GM19324 (cell line): Measurements from ENCODE around the gene RMRP.
"Not testable (repeated sequence)": the region's sequence is repeated elsewhere in the genome, so short reads cannot be mapped to it uniquely, and the experiment has no call there.

Experiments
- ATAC-seq: cut with Tn5 transposase; IDR thresholded peaks from one replicate; pipeline ENCODE4 v1.9.1; 2021; ENCODE audit warnings: mild to moderate bottlenecking, moderate library complexity; ENCODE audit not compliant: unreplicated experiment, low FRiP score

The RMRP gene

GRCh38 chr9:35617548-35617947 lies 40.3 kb downstream of the RMRP start:
- ATAC-seq: no peak

DNA sequence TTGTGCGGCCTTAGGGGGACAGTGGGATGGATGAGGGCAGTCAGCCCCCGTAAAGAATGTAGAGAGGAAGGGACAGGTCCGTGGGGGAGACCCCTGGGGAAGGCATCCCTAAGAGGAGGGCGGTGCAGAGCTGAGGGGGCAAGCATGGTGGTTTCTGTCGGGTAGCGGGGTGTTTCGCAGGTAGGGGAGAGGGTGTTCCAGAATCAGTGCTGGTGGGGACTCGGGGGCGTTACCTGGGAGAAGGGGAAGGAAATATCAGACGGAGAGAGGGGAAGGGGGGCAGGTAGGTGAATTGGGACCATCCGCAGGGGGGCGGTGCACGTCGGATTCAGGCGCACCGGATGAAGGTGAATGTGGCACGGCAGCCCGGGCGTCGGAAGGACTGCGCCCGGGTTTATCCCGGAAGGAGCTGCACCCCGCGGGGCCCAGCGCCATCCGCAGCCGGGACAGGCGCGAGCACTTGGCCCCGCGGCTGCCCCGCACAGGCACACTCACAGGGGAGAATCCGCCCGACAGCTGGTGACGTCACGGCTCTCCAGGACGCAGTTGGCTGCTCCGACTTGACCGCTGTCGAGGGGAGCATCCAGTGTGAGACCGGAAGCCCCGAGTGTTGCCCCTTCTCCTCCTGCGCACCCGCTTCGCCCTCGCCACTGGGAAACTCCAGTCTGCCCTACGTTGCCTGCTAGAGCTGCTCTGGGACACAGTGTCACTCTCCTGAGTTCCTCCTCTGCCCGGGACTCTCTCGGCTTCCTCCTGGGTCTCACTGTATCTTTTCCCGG lies 40.9 kb downstream of the RMRP start:
- ATAC-seq: no peak

- no peak for ATAC-seq
These were observed 41.7 kb downstream of the RMRP start for GRCh38 chr9:35615981-35616680.

- ATAC-seq: no peak
These were observed 45.0 kb downstream of the RMRP start for GRCh38 chr9:35612843-35613242.

DNA sequence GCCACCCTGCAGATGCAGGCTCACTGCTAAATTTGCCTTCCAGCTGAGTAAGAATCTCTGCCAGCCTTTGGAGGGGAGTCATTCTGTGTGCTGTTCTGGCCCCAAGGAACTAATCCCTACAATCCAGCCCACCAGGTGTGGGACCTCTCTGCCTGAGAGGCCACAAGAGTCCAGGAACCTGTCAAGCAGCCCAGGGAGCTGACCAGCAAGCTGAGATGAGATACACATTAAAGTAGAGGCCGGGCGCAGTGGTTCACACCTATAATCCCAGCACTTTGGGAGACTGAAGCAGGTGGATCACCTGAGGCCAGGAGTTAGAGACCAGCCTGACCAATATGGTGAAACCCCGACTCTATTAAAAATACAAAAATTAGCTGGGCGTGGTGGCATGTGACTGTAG lies 45.8 kb downstream of the RMRP start:
- ATAC-seq: not testable (repeated sequence)

DNA sequence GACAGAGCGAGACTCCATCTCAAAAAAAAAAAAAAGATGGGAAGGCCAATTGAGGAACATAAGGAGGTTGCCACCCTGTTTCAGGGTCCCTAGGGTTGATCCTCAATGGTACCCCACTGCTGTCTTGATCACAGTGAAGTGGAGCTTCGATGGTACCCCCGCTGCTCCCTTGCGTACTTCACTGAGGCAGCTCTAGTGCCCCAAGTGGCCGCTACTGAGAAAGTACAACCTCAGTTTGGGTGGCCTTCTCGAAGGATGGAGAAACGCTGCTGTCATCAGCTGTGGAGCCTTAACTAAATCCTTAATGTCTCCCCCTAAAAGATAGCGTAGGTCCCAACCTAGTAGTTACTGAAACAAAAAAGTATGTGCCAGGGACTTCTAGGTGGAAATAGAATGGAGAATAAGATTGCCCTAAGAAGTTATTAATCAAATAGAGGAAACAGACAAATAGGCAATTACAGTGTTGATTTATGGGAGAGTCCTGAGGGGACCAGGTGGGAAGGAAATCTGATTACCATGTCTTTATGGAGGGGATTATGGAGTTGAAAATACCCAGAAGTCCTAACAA lies 46.5 kb downstream of the RMRP start:
- ATAC-seq: no peak

- no peak for ATAC-seq
These were observed 48.0 kb downstream of the RMRP start for GRCh38 chr9:35609820-35610163.

GRCh38 chr9:35609001-35609819 lies 48.6 kb downstream of the RMRP start:
- ATAC-seq: no peak

DNA sequence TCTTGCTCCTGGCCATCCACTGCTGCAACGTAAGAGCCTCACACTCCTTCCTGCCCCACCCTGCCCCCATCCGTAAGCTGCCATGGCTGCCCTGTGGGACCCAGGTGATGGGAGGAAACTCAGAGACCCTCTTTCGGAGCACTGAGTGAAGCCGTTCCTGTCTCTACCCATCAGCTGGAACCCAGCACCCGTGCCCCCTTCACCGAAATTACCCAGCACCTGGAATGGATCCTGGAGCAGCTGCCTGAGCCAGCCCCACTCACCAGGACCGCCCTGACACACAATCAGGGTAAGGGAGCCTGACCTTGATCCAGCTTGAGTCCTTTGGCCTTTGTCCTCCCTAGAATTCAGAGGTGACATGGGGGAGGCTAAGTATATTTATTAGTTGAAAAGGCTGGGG lies 49.6 kb downstream of the RMRP start:
- ATAC-seq: no peak
